Transverse colon (tissue), 4 donors: ENCODE results near the gene AKT3. TPM values are rescaled to one million over a fixed set of nuclear protein-coding genes. Genes with fewer than 3 reads are reported as not detected.
"Not testable (repeated sequence)": the region's sequence is repeated elsewhere in the genome, so short reads cannot be mapped to it uniquely, and the experiment has no call there.

Experiments
- DNase-seq: peaks from one replicate; pipeline ENCODE4 v3.0.0-alpha.2; 2019
- H3K27ac ChIP-seq, 4 donors: fragments of 200-600 bp; sonication (generic); 2 replicates each; pipeline ENCODE4 v1.5.1; 2016 to 2018; ENCODE audit warnings: inconsistent platforms in 4 of 4
- H3K27me3 ChIP-seq: fragments of 200-600 bp; sonication (generic); 2 replicates; pipeline ENCODE4 v1.5.1; 2017; ENCODE audit warnings: inconsistent platforms
- H3K36me3 ChIP-seq, 4 donors: fragments of 200-600 bp; sonication (generic); 2 replicates each; pipeline ENCODE4 v1.5.1; 2017 to 2019; ENCODE audit warnings: inconsistent platforms in 4 of 4
- H3K4me1 ChIP-seq, 4 donors: fragments of 200-600 bp; sonication (generic); 2 replicates each; pipeline ENCODE4 v1.5.1; 2017 to 2020; ENCODE audit warnings: inconsistent platforms in 4 of 4
- H3K4me3 ChIP-seq, 4 donors: fragments of 200-600 bp; sonication (generic); 1 replicate in 1 of 4; 2 replicates in 3 of 4; pipeline versions ENCODE4 v1.5.1 to v1.6.1; 2017 to 2019; ENCODE audit warnings: inconsistent platforms in 4 of 4
- H3K9me3 ChIP-seq, 2 donors: fragments of 200-600 bp; sonication (generic); 2 replicates each; pipeline ENCODE4 v1.5.1; 2017 to 2019; ENCODE audit warnings: inconsistent platforms in 2 of 2
- CTCF ChIP-seq, 5 experiments: fragments of 200-600 bp in 3 of 5; fragments of 450-650 bp in 2 of 5; sonication (generic) in 3 of 5; IDR thresholded peaks; 1 replicate in 2 of 5; 2 replicates in 3 of 5; pipeline ENCODE4 v1.5.1; 2016 to 2017; ENCODE audit warnings: antibody characterized with exemption in 5 of 5, inconsistent platforms in 3 of 5, mild to moderate bottlenecking in 2 of 5, moderate library complexity in 1 of 5
- EP300 ChIP-seq: sonication (generic); formaldehyde crosslinking; IDR thresholded peaks from one replicate; pipeline ENCODE4 v1.6.1; 2017; ENCODE audit warnings: antibody characterized with exemption, low read depth
- POLR2A ChIP-seq: fragments of 450-650 bp; IDR thresholded peaks from one replicate; pipeline ENCODE4 v1.6.1; 2016; ENCODE audit warnings: antibody characterized with exemption, mild to moderate bottlenecking, moderate library complexity
- POLR2AphosphoS5 ChIP-seq, 3 donors: sonication (generic); formaldehyde crosslinking; IDR thresholded peaks; one replicate each; pipeline ENCODE4 v1.6.1; 2016; ENCODE audit warnings: antibody characterized with exemption in 3 of 3
- WGBS, 2 donors: methylation state at CpG; one replicate each; pipeline ENCODE4 v1.1.5; 2018; ENCODE audit warnings: low coverage in 1 of 2; 5-methylcytosine and 5-hydroxymethylcytosine counted together
- in situ Hi-C, 4 donors: fragments of 200-750 bp; cut with MboI; loops; one replicate each; pipeline versions ENCODE4 v1.15.0 to v1.15.1; 2017; ENCODE audit warnings: low sequenced_read_pairs in 3 of 4, low pct_ligation_motif_present in 1 of 4, low pct_unique_long_range_greater_than_20kb in 1 of 4
- intact Hi-C: fragments of 100-400 bp; cut with DNase I; formaldehyde crosslinking; loops from one replicate; pipeline ENCODE4 v1.15.1; 2023; ENCODE audit warnings: low total_unique reads
- total RNA-seq, 4 donors: library from RNA; depleted of rRNA; stranded (reverse); fragments of >200 nt; gene quantifications; one replicate each; pipeline ENCODE4 v1.1.0, GENCODE V29; 2016

Gene AKT3
- total RNA-seq, 4 donors from 2014 or later: 9.8 to 27.2 (median 19.4) TPM

GRCh38 chr1:243658594-243659105 lies 191.4 kb downstream of the AKT3 start:
- 88 to 94% methylated on average over 4 of the region's 4 CpGs for WGBS, 2 donors
- H3K4me1 ChIP-seq: no peaks in the 10 kb centered on the region
- H3K9me3 ChIP-seq: no peaks in the 10 kb centered on the region
- H3K4me3 ChIP-seq: no peak overlapping the region
- intact Hi-C loops (no loop called here), in situ Hi-C loops (no loop called here)
- H3K27me3 ChIP-seq: no peaks in the 10 kb centered on the region
- DNase-seq: no peak
- H3K36me3 ChIP-seq: no peaks in the 10 kb centered on the region
- H3K27ac ChIP-seq: no peak overlapping the region
- TF ChIP-seq CTCF (IDR thresholded peaks at IDR 0.05) (no peak), POLR2A (no peak), POLR2AphosphoS5 (IDR thresholded peaks at IDR 0.05) (no peak), EP300 (no peak)

GRCh38 chr1:243657793-243658192 lies 192.2 kb downstream of the AKT3 start:
- Histone ChIP-seq H3K27me3 (no peaks in the 10 kb centered on the region), H3K4me1 (no peaks in the 10 kb centered on the region), H3K9me3 (no peaks in the 10 kb centered on the region), H3K27ac (no peak overlapping the region), H3K36me3 (no peaks in the 10 kb centered on the region), H3K4me3 (no peak overlapping the region)
- WGBS, 2 donors: 78 to 80% methylated on average over 1 of the region's 1 CpG
- no peak for DNase-seq
- in situ Hi-C loops: no loop called here
- intact Hi-C loops: no loop called here
- TF ChIP-seq CTCF (IDR thresholded peaks at IDR 0.05) (no peak), EP300 (no peak), POLR2AphosphoS5 (IDR thresholded peaks at IDR 0.05) (no peak), POLR2A (no peak)

GRCh38 chr1:243649530-243649929 lies 200.5 kb downstream of the AKT3 start:
- 93% methylated on average over 3 of the region's 3 CpGs for WGBS, 2 donors
- H3K4me1 ChIP-seq, DNase-seq, H3K36me3 ChIP-seq, in situ Hi-C loops, H3K9me3 ChIP-seq, H3K27me3 ChIP-seq, H3K27ac ChIP-seq, intact Hi-C loops, H3K4me3 ChIP-seq: not testable (repeated sequence)

GRCh38 chr1:243646841-243647240 lies 203.2 kb downstream of the AKT3 start:
- no peaks in the 10 kb centered on the region for H3K36me3 ChIP-seq
- in situ Hi-C loops (no loop called here), intact Hi-C loops (no loop called here)
- no peaks in the 10 kb centered on the region for H3K9me3 ChIP-seq
- H3K4me1 ChIP-seq: no peaks in the 10 kb centered on the region
- H3K27ac ChIP-seq: no peak overlapping the region
- H3K27me3 ChIP-seq: no peaks in the 10 kb centered on the region
- no peak for DNase-seq
- no peak overlapping the region for H3K4me3 ChIP-seq
- 84 to 97% methylated on average over 2 of the region's 2 CpGs for WGBS, 2 donors
- TF ChIP-seq POLR2A: no peak
- no peak for TF ChIP-seq POLR2AphosphoS5 (IDR thresholded peaks at IDR 0.05)
- no peak for TF ChIP-seq CTCF (IDR thresholded peaks at IDR 0.05)
- no peak for TF ChIP-seq EP300

GRCh38 chr1:243645281-243645680 lies 204.8 kb downstream of the AKT3 start:
- no peaks in the 10 kb centered on the region for H3K36me3 ChIP-seq
- WGBS, 2 donors: 84 to 90% methylated on average over 6 of the region's 6 CpGs
- H3K27ac ChIP-seq: no peak overlapping the region
- in situ Hi-C loops (no loop called here), intact Hi-C loops (no loop called here)
- H3K27me3 ChIP-seq: no peaks in the 10 kb centered on the region
- no peaks in the 10 kb centered on the region for H3K4me1 ChIP-seq
- no peaks in the 10 kb centered on the region for H3K9me3 ChIP-seq
- no peak overlapping the region for H3K4me3 ChIP-seq
- TF ChIP-seq POLR2AphosphoS5 (IDR thresholded peaks at IDR 0.05) (no peak), POLR2A (no peak), EP300 (no peak), CTCF (IDR thresholded peaks at IDR 0.05) (no peak)
- DNase-seq: no peak
